ENCODE data around the gene JAZF1. TPM values are rescaled to one million over a fixed set of nuclear protein-coding genes. Genes with fewer than 3 reads are reported as not detected.
"Not testable (repeated sequence)": the region's sequence is repeated elsewhere in the genome, so short reads cannot be mapped to it uniquely, and the experiment has no call there.

The JAZF1 gene
- polyA plus RNA-seq, 1 experiment = 11.6 TPM

GRCh38 chr7:27922907-27923641, 257.5 kb downstream of the JAZF1 start:
- Histone ChIP-seq H3K4me3 (ENCODE audit: low read depth, low read length) (no peak overlapping the region), H3K36me3 (ENCODE audit: control insufficient read depth, insufficient read depth, low read length) (no peaks in the 10 kb centered on the region), H3K27me3 (ENCODE audit: control insufficient read depth, insufficient read depth, low read length) (no peaks in the 10 kb centered on the region)
- CTCF ChIA-PET = interaction anchor here (1.3 to 1.7 kb wide), 3 partner anchors 85 to 170 kb away, joined by 3 to 5 read pairs (median 4); no protein-coding TSS in a partner anchor
- POLR2A ChIA-PET = no interaction called here
- TF ChIP-seq CTCF (IDR thresholded peaks at IDR 0.05; ENCODE audit: insufficient read depth, low read depth, low read length) = no peak
- no peak for DNase-seq (ENCODE audit: low read depth)

GRCh38 chr7:27922389-27922788, 258.2 kb downstream of the JAZF1 start:
- not testable (repeated sequence) for H3K4me3 ChIP-seq (ENCODE audit: low read depth, low read length); H3K27me3 ChIP-seq (ENCODE audit: control insufficient read depth, insufficient read depth, low read length); H3K36me3 ChIP-seq (ENCODE audit: control insufficient read depth, insufficient read depth, low read length); DNase-seq (ENCODE audit: low read depth)
- ChIA-PET POLR2A (interaction anchor here (1.3 kb wide), 1 partner anchor 737 kb away, joined by 3 read pairs; the partner anchor contains the start of gene HOXA11), CTCF (interaction anchor here (0.6 to 1.7 kb wide), 5 partner anchors 14 to 205 kb away, joined by 3 to 5 read pairs (median 3); no protein-coding TSS in a partner anchor)

- peak; percentile 55 for TF ChIP-seq CTCF (IDR thresholded peaks at IDR 0.05; ENCODE audit: insufficient read depth, low read depth, low read length)
- Histone ChIP-seq H3K4me3 (ENCODE audit: low read depth, low read length) (no peak overlapping the region), H3K36me3 (ENCODE audit: control insufficient read depth, insufficient read depth, low read length) (no peaks in the 10 kb centered on the region), H3K27me3 (ENCODE audit: control insufficient read depth, insufficient read depth, low read length) (no peaks in the 10 kb centered on the region)
- POLR2A ChIA-PET = interaction anchor here (1.3 kb wide), 1 partner anchor 736 kb away, joined by 3 read pairs; the partner anchor contains the start of gene HOXA11
- peak; percentile 94 for DNase-seq (ENCODE audit: low read depth)
- CTCF ChIA-PET = interaction anchor here (0.6 to 2.7 kb wide), 19 partner anchors 10 to 1678 kb away, joined by 3 to 15 read pairs (median 3); partner anchors contain the start of gene HOXA13
Measured at GRCh38 chr7:27921081-27921836, 259.3 kb downstream of the JAZF1 start.

- TF ChIP-seq CTCF (IDR thresholded peaks at IDR 0.05; ENCODE audit: insufficient read depth, low read depth, low read length) = no peak
Measured at GRCh38 chr7:27920281-27920946, 260.2 kb downstream of the JAZF1 start.

GRCh38 chr7:27918503-27918902, 262.1 kb downstream of the JAZF1 start:
- Histone ChIP-seq H3K4me3 (ENCODE audit: low read depth, low read length) (no peak overlapping the region), H3K27me3 (ENCODE audit: control insufficient read depth, insufficient read depth, low read length) (no peaks in the 10 kb centered on the region), H3K36me3 (ENCODE audit: control insufficient read depth, insufficient read depth, low read length) (no peaks in the 10 kb centered on the region)
- no peak for DNase-seq (ENCODE audit: low read depth)
- POLR2A ChIA-PET = no interaction called here
- no peak for TF ChIP-seq CTCF (IDR thresholded peaks at IDR 0.05; ENCODE audit: insufficient read depth, low read depth, low read length)
- CTCF ChIA-PET = interaction anchor here (0.7 to 1.5 kb wide), 6 partner anchors 9 to 143 kb away, joined by 3 to 5 read pairs (median 3); no protein-coding TSS in a partner anchor

More at GRCh38 chr7:27920281-27920946, 260.2 kb downstream of the JAZF1 start:
- H3K27me3 ChIP-seq (ENCODE audit: control insufficient read depth, insufficient read depth, low read length) = no peaks in the 10 kb centered on the region
- H3K36me3 ChIP-seq (ENCODE audit: control insufficient read depth, insufficient read depth, low read length) = no peaks in the 10 kb centered on the region
- ChIA-PET POLR2A (no interaction called here), CTCF (interaction anchor here (0.6 to 2.7 kb wide), 22 partner anchors 10 to 1678 kb away, joined by 3 to 15 read pairs (median 3); partner anchors contain the start of gene HOXA13)
- DNase-seq (ENCODE audit: low read depth) = no peak
- no peak overlapping the region for H3K4me3 ChIP-seq (ENCODE audit: low read depth, low read length)

All from BJ (cell line).